Stimulated activated CD8-positive, alpha-beta memory T cell treated with anti-CD3 and anti-CD28 coated beads, Interleukin-15, amount 100 ng/mL, for 48 hours (primary cell): ENCODE results near the gene PUM1.
A peak's percentile ranks its signal among the peaks of the same experiment; 100 is the strongest.

ENCODE experiments used
- DNase-seq, 2 donors: peaks; one replicate each; pipeline ENCODE4 v3.0.0-alpha.2; 2020; ENCODE audit warnings: low read depth in 2 of 2

The PUM1 gene

GRCh38 chr1:30929135-30929889, 136.2 kb downstream of the PUM1 start:
- DNase-seq, result no peak

GRCh38 chr1:30928789-30929134, 136.8 kb downstream of the PUM1 start:
- DNase-seq, result no peak

GRCh38 chr1:30928171-30928570, 137.3 kb downstream of the PUM1 start:
- no peak for DNase-seq

GRCh38 chr1:30927448-30927847, 138.1 kb downstream of the PUM1 start:
- no peak for DNase-seq

GRCh38 chr1:30923597-30923996, 141.9 kb downstream of the PUM1 start:
- no peak for DNase-seq

GRCh38 chr1:30920827-30921226, 144.7 kb downstream of the PUM1 start:
- DNase-seq, result no peak

- no peak for DNase-seq
Observed at GRCh38 chr1:30919025-30919881, 146.3 kb downstream of the PUM1 start.

GRCh38 chr1:30916296-30916695, 149.2 kb downstream of the PUM1 start:
- no peak for DNase-seq

GRCh38 chr1:30915491-30916230, 149.9 kb downstream of the PUM1 start:
- no peak for DNase-seq

- DNase-seq, result no peak
Observed at GRCh38 chr1:30914931-30915330, 150.6 kb downstream of the PUM1 start.

- DNase-seq, result no peak
Observed at GRCh38 chr1:30914587-30914922, 151.0 kb downstream of the PUM1 start.

- no peak for DNase-seq
Observed at GRCh38 chr1:30912913-30913652, 152.4 kb downstream of the PUM1 start.

- DNase-seq, result peak in 1 of 2 donors; percentile 19
Observed at GRCh38 chr1:30912224-30912623, 153.3 kb downstream of the PUM1 start.

GRCh38 chr1:30911059-30911954, 154.2 kb downstream of the PUM1 start:
- peak; percentile 35 to 38 for DNase-seq

- DNase-seq, result no peak
Observed at GRCh38 chr1:30909365-30910068, 156.0 kb downstream of the PUM1 start.

GRCh38 chr1:30908696-30909364, 156.7 kb downstream of the PUM1 start, which contains the start of gene SDC3:
Gene SDC3 (minus strand): TSS chr1:30908758. CDS start chr1:30908586, 172 bp downstream.
- no peak for DNase-seq

- no peak for DNase-seq
Observed at GRCh38 chr1:30908316-30908695, 157.2 kb downstream of the PUM1 start.

GRCh38 chr1:30907481-30908315, 157.8 kb downstream of the PUM1 start:
- DNase-seq, result no peak
